Panc1 (cell line): ENCODE results near the gene TSHZ2.

Source experiments
- CTCF ChIP-seq: fragments of 450-650 bp; IDR thresholded peaks from 2 replicates; pipeline ENCODE4 v1.5.1; 2017; ENCODE audit warnings: mild to moderate bottlenecking
- POLR2AphosphoS5 ChIP-seq: IDR thresholded peaks from 2 replicates; pipeline ENCODE4 v1.6.1; 2012; ENCODE audit warnings: mild to moderate bottlenecking, low read depth, low read length, moderate library complexity
- REST ChIP-seq, 2 experiments: IDR thresholded peaks; 2 replicates each; pipeline ENCODE4 v1.6.1; 2011 to 2012; ENCODE audit warnings: low read depth in 2 of 2, control low read depth in 1 of 2, low read length in 1 of 2, mild to moderate bottlenecking in 1 of 2, moderate library complexity in 1 of 2; ENCODE audit not compliant: insufficient read depth in 1 of 2

GRCh38 chr20:52987295-52987694 is 15.1 kb downstream of the TSHZ2 start:
- no peak for TF ChIP-seq CTCF
- no peak for TF ChIP-seq POLR2AphosphoS5
- no peak for TF ChIP-seq REST (IDR thresholded peaks at IDR 0.05; ENCODE audit: insufficient read depth in 1 of 2, low read depth in 2 of 2, low read length in 1 of 2)
